VCaP (cell line): ENCODE results near the gene VIPR2.
A peak's percentile ranks its signal among the peaks of the same experiment; 100 is the strongest.

Experiments
- H3K27ac ChIP-seq: fragments of 450-650 bp; 2 replicates; pipeline ENCODE4 v1.5.1; 2017
- TF ChIP-seq, protein P1 (sequence below): fragments of 450-650 bp; conservative IDR thresholded peaks from 2 replicates; pipeline ENCODE4 v1.5.1; 2017; ENCODE audit warnings: mild to moderate bottlenecking, moderate library complexity

VIPR2 gene

DNA sequence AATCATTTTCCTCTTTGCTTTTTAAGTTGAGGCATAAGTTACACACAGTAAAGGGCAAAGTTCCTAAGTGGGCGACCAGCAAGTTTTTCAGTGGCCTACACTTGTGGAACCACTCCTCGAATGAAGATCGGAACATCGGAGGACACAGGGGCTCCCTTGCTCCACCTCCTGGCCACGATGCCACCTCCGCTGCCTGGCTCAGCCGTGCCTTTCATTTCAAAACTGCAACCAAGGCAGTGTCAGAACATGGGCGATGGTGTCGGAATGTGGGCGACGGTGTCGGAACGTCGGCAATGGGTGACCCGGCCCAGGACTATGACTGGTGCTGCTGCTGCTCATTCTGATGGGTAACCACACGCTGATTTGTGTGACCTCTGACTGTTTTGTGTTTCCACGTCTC, 9.6 kb upstream of the VIPR2 start:
- no peak overlapping the region for H3K27ac ChIP-seq
- TF ChIP-seq, protein P1, sequence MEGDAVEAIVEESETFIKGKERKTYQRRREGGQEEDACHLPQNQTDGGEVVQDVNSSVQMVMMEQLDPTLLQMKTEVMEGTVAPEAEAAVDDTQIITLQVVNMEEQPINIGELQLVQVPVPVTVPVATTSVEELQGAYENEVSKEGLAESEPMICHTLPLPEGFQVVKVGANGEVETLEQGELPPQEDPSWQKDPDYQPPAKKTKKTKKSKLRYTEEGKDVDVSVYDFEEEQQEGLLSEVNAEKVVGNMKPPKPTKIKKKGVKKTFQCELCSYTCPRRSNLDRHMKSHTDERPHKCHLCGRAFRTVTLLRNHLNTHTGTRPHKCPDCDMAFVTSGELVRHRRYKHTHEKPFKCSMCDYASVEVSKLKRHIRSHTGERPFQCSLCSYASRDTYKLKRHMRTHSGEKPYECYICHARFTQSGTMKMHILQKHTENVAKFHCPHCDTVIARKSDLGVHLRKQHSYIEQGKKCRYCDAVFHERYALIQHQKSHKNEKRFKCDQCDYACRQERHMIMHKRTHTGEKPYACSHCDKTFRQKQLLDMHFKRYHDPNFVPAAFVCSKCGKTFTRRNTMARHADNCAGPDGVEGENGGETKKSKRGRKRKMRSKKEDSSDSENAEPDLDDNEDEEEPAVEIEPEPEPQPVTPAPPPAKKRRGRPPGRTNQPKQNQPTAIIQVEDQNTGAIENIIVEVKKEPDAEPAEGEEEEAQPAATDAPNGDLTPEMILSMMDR, result peak; percentile 46

DNA sequence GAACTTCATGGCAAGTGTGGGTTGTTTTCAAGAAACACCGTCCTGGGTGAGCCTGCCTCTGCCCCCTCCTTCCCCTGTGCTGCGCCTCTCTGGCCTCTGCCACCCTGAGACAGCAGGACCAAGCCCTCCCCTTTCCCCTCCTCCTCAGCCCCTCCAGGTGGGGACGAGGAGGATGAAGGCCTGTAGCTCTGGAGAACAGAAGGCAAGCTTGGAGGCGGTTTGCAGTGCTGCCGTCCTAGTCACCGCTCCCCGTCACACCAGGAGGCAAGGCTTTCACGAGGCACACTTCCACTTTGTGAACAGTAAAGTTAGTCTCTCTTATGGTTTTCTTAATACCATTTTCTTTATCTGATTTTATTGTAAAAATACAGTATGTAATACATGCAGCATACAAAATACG, 8.8 kb upstream of the VIPR2 start:
- TF ChIP-seq, protein P1, result no peak
- H3K27ac ChIP-seq, result no peak overlapping the region

DNA sequence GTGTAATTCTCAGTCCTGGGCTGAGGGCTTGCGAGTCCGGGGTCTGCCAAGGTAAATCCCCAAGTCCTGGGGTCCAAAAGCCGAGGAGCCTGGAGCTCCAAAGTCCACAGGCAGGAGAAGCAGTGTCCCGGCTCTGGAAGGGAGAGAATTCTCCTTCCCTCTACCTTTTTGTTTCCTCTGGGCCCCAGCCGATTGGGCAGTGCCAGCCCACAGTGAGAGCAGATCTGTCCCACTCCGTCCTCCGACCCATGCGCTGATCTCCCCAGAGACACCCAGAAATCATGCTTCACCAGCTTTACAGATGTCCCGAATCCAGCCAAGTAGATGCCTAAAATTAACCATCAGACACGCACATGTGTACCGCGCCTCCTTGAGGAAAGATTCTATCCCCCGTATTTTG, 8.1 kb upstream of the VIPR2 start:
- TF ChIP-seq, protein P1, result no peak
- H3K27ac ChIP-seq, result no peak overlapping the region

DNA sequence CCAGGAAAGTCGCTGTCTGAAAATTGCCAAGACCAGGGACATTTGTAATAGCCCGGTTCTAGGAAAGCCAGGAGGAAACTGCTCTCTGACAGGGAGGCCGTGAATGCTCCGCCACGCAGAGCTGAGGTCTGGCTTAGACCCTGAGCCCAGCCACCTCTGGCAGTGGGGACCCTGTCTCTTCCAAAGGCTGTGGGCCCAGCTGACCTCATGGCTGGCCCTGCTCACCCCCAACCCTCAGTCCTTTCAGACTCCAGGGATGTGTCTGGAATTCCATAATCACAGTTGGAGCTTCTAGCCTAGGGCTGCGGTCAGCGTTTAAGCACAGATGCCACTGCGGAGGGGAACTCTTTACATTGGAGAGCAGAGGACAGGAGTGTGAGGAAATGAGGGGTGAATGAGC, 6.6 kb upstream of the VIPR2 start:
- TF ChIP-seq, protein P1, result no peak
- H3K27ac ChIP-seq, result no peak overlapping the region

DNA sequence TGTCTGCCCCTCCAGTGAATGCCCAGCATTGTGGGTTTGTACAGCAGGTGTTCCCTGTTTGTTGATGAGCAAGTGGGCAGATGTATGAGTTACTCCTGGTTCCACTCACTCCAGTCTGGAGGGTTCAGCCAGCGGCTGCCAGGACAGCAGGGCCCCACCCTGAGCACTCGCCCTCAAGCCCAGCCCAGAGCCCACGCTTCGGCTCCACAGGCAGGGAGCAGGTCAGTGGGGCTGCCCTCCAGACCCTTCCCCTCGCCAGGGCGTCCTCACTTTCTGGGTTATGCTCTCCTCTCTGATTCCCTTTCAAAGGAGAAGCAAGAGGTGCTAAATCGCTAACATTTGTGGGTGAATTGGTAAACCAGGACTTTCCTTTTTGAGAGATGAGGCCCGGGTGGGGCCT, 4.8 kb upstream of the VIPR2 start:
- H3K27ac ChIP-seq, result no peak overlapping the region
- TF ChIP-seq, protein P1, result no peak

DNA sequence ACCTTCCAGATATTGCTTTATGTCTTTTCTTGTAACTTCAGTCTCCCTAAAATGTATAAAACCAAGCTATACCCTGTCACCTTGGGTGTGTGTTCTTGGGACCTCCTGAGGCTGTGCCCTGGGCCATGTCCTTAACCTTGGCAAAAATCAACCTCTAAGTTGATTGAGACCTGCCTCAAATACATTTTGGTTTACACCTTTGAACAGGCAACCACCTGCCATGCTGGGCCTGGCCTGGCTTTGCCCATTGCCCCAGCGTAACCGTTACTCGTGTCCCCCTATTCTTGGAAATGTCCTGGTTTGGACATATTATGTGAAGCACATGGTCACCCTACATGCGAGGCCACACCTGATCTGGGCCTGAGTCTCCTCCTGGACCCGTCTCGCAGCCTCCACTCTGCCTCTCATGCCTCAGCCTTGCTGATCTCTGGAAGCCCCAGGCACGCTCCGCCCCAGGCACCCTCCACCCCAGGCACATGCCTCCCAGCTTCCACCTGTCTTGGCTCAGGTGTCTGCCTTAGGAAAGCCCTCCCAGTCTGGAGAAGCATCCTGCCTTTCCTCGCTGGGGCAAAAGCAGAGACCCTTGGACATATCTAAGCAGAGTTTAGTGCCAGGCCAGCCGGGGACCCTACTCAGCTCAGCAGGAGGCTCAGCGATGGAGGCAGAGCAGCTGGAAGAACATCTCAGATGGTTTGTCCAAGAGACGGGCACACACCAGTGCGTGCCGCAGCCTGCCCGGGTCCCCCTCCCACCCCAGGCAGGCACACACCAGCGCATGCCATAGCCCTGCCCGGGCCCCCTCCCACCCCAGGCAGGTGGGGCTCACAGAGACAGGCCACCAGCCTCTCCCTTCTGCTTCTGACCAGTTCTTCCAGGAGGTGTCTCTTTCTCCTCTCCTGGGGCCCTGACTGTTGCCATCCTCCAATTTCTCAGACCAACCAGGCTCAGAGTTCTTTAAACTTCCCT, 4.0 kb upstream of the VIPR2 start:
- TF ChIP-seq, protein P1, result no peak
- H3K27ac ChIP-seq, result no peak overlapping the region

DNA sequence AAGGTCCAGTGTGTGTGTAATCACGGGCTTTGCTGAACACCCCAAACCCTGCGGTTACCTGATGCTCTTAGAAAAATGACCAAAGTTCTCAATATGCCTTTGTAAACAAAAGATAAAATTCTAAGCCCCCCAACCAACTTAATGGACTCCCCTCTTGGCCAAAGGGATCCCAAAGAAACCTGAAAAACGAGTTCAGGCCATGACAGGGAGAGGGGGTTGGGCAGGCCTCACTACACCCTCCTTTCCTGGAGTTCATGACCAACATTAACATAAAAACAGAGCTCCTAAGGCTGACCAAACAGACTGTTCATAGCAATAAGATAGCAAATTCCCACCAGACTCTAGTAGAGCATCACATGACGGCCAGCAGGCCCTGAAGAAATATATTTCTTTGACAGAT, 3.0 kb upstream of the VIPR2 start:
- TF ChIP-seq, protein P1, result no peak
- no peak overlapping the region for H3K27ac ChIP-seq
